HG03135 (cell line): ENCODE data around the gene NEUROD4.
"Not testable (repeated sequence)": the region's sequence is repeated elsewhere in the genome, so short reads cannot be mapped to it uniquely, and the experiment has no call there.

ENCODE experiments used
- ATAC-seq: cut with Tn5 transposase; IDR thresholded peaks from one replicate; pipeline ENCODE4 v1.9.1; 2021; ENCODE audit warnings: mild to moderate bottlenecking, moderate library complexity; ENCODE audit not compliant: unreplicated experiment

The NEUROD4 gene, protein sequence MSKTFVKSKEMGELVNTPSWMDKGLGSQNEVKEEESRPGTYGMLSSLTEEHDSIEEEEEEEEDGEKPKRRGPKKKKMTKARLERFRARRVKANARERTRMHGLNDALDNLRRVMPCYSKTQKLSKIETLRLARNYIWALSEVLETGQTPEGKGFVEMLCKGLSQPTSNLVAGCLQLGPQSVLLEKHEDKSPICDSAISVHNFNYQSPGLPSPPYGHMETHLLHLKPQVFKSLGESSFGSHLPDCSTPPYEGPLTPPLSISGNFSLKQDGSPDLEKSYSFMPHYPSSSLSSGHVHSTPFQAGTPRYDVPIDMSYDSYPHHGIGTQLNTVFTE

DNA sequence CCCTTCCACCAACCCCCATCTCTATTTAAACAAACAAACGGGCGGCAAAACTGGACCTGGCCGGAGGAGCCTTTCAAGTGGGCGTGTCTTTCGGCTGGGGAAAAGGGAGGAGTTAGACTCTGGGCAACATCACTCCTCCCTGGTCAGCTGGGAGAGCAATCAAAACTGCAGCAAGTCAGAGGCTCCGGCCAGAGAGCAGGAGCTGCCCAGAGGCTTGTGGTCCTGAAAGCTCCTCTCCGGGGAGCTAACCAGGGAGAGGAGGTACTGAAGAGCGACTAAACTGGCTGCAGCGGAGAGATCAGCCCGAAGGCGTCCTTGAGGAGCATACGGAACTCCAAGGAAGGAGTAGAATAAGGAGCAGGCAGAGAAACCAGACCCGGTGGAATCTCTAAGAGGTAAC lies at the start of gene NEUROD4:
Gene NEUROD4, plus strand, starts transcription at position 191 of the 400 bp plus-strand sequence. CDS start 6,466 bp downstream, outside the sequence.
- ATAC-seq: no peak

DNA sequence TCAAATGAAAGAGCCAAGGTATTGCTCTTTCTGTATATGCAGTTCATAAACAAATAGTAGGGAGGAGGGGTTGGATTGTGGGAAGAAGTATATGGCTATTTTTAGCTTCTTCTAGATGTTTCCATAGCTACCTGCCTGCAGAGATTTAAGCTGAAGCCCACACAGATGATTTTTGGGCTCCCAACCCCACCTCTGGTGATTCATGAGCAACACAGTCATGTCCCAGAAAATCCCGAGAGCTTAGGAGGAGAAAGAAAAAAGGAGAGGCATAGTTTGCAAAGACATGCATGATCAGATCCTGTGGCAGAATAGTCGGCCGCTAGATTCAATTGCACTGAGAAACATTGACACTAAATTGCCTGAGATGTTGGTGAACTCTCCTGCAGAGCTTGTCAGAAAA lies 49.0 kb upstream of the NEUROD4 start:
- no peak for ATAC-seq

- no peak for ATAC-seq
Observed at GRCh38 chr12:54973556-54973955, 46.2 kb upstream of the NEUROD4 start.

- ATAC-seq: no peak
Observed at GRCh38 chr12:54974279-54974678, 45.5 kb upstream of the NEUROD4 start.

DNA sequence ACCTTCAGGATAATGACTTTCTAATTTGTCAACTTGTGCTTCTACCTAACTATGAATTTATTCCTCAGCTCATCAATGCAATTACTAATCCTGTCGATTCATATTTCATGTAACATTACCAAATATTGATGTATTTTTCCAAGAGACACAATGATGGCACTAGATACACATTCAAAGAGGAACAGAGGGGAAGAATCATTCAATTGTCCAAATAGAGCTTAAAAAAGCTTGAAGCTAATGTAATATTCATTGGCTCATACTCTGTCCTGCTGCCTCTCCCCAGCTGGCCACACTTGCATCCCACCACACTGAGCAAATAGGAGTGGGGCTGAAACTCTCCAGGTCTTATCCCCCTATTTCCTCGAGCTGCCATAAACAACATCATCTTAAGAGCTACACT lies 44.5 kb upstream of the NEUROD4 start:
- ATAC-seq: no peak

DNA sequence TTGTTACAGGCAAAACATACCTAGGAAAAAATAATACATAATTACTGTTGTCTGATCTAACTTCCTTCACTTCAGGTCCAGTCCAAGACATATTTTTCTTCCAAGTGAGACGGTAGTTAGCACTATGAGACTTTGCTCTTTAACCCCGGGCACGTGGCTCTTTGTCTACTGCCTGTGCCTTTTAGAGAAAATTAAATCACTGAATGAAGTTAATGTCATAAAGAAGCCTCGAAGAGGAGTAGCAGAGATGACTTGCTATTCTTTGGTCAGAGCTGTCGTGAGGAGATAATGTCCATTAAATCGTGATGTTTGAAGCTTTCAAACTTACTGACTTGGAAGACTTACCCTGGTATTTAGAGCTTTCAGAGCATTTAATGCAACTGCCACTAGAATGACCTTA lies 43.9 kb upstream of the NEUROD4 start:
- no peak for ATAC-seq

DNA sequence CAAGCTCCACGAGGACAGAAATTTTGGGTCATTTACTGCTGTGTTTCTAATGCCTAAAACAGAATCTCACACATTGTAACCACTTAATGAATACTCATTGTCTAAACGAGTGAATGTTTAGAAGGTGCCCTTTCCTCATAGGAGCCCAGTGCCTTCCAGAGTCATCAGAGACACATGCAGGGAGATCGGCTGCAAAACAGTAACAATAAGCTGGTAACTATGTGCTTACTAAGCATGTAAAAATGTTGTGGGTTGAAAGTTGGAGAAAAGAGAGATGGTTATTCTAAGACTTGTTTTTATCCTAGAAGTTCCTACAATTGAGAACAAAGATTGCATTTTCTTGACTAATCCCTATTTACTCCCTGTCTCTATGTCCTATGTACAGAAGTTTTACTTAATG lies 42.6 kb upstream of the NEUROD4 start:
- no peak for ATAC-seq

DNA sequence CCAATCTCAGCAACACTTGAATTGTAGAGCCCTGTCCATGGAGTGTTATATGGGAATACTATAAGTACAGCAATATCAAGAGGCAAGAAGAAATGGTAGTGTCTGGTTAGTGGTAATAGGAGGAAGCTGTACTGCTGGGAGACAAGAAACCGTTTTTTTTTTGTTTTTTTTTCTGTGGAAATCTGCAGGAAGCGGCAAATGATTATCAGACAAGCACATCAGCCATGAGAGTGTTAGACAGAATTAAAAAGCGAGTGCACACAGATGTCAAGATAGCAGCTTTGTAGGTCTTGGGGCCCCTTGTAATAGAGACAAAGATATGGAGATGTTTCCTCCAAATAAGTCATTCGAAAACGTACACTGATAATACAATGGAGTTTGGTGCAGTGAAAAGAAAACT lies 41.9 kb upstream of the NEUROD4 start:
- no peak for ATAC-seq

- no peak for ATAC-seq
Observed at GRCh38 chr12:54980341-54980740, 39.4 kb upstream of the NEUROD4 start.

DNA sequence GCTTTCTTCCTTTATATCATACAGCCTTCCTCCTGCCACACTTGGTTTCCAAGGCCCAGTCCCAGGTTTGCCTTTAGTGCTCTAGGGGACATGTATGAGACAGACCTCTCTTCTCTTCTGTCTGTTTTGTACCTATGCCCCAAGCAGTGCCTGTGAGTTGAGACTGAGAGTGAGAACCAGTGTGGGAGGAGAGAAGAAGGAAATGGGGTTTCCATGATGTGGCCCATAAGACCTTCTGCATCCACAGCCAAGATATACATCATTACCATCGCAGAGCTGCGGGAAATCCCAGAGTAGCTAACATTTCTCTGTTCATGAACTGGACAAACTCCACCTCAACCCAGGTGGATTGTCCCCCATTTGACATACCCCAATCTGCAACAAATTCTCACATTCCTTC lies 38.0 kb upstream of the NEUROD4 start:
- no peak for ATAC-seq

DNA sequence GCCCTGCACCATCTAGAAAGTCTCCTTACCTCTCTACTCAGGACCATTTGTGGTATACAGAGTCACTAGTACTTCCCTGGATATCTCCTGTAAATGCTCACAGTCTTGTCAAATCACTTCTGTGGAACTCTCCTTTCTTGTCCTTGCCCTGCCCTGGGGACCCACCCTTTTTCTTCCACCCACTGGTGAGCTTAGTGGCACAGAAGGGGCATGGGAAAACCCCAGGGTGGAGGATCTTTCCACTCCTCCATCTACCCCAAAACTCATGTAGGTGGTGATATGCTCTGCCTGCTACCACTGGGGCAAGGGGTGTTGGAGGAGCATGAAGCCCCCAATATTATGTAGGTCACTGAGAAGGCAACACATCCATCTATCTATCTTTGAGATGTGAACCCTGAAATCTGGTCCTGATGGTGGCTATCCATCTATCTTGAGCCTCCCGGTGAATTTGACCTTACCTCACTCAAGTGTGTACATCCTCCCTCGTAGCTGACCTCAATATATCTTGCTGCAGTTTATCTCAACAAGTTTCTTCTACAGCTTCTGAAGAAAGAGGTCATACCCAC lies 36.2 kb upstream of the NEUROD4 start:
- ATAC-seq: no peak

GRCh38 chr12:54984658-54985376 lies 35.0 kb upstream of the NEUROD4 start, which contains the start of gene TESPA1:
Gene TESPA1 (minus strand): TSS chr12:54984762. CDS start chr12:54974562, 10,200 bp downstream.
- peak; percentile 93 for ATAC-seq

DNA sequence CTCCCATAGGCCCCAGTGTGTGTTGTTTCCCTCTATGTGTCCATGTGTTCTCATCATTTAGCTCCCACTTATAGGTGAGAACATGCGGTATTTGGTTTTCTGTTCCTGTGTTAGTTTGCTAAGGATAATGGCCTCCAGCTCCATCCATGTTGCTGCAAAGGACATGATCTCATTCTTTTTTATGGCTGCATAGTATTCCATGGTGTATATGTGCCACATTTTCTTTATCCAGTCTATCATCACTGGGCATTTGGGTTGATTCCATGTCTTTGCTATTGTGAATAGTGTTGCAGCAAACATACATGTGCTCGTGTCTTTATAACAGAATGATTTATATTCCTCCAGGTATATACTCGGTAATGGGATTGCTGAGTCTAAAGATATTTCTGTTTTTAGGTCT lies 33.0 kb upstream of the NEUROD4 start:
- not testable (repeated sequence) for ATAC-seq

- no peak for ATAC-seq
Observed at GRCh38 chr12:54987611-54988231, 32.1 kb upstream of the NEUROD4 start.

DNA sequence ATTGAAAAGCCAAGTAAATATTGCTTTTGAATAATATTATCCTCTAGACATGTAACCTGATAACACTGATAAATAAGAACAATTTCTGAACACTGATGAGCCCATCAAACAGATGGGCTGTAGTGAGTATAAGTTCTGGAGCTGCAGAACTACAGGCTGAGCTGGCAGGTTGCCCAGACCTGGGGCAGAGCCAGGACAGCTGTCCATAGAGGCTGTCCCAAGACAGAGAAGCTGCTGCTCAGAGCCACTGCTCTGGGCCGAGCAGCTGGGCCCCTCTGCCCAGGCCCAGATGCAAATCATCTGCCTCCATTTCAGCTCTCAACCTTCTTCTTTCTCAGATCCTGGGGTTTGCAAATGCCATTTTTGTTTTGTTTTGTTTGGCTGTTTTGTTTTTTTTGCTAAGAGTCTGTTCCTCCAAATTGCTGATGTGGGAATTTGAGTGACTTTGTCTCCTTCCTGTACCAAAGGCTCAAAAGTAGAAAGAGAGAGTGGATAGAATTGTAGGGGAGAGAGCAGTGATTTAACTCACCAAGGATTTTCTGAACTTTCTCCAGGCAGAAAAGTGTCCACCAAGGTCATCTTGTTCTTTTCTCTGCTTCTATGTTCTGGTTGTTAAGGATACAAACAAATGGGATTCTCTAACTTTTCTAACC lies 31.2 kb upstream of the NEUROD4 start:
- ATAC-seq: no peak

GRCh38 chr12:54989829-54990228 lies 29.9 kb upstream of the NEUROD4 start:
- no peak for ATAC-seq

DNA sequence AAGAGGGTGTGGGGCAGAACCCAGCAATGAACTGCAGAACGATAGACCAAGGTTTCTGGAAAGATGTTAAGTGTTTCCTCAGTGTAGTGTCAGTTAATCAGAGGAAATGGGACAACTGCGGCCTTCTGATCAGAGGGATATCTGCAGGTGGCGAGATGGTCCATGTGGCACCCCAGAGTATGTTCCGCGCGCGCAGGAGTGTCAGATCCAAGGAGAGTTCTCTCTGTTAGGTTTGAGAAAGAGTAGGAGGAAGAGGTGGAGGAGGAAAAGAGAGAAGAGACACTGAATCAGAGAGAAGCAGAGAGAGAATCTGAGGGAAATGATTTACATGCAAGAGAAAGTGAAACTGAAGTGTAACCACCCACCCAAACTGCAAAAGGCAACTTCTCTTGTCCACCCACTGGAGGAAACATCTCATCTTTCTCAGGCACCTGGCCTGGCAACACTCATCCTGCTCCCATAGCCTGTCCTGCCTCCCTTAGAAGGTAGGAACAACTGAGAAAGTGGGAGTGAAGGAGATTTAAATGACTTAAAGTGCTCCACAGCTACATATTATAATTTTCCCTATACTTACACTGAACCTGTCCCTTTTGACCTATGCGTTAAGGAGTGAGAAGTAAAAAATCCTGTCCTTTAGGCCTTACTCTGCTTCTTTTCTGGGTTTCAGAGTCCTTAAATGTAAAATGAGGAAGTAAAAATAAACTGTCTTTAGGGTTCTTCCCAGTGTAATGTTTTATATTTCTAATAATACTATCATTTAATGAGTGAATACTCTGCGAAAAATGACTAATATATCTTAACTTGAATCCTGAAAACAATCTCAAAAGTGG lies 28.4 kb upstream of the NEUROD4 start:
- peak; percentile 70 for ATAC-seq

- peak; percentile 25 for ATAC-seq
Observed at GRCh38 chr12:54991991-54992375, 27.8 kb upstream of the NEUROD4 start.

- ATAC-seq: peak; percentile 51
Observed at GRCh38 chr12:54993181-54993835, 26.5 kb upstream of the NEUROD4 start.

- no peak for ATAC-seq
Observed at GRCh38 chr12:54996205-54996604, 23.6 kb upstream of the NEUROD4 start.
